DND-41 (cell line): Measurements from ENCODE around the gene CEP70.

Experiments used
- CTCF ChIP-seq: IDR thresholded peaks from 2 replicates; pipeline ENCODE4 v1.5.1; 2012; ENCODE audit warnings: borderline replicate concordance, low read length, moderate library complexity, mild to moderate bottlenecking; ENCODE audit not compliant: poor library complexity, severe bottlenecking; ENCODE audit errors: extremely low read depth
- EZH2 ChIP-seq: IDR thresholded peaks from 3 replicates; pipeline ENCODE4 v1.6.1; 2012; ENCODE audit warnings: borderline replicate concordance, low read depth, mild to moderate bottlenecking, moderate library complexity, low read length, inconsistent platforms; ENCODE audit not compliant: severe bottlenecking

- TF ChIP-seq CTCF (no peak), EZH2 (no peak)
Observed at GRCh38 chr3:138473391-138473790, 120.7 kb downstream of the CEP70 start.
